ENCODE measurements around the gene WDR77. TPM values are rescaled to one million over a fixed set of nuclear protein-coding genes. Genes with fewer than 3 reads are reported as not detected.

Gene WDR77
- total RNA-seq, 1 donor from 2014 or later = 39.6 TPM

- peaks cover 2% of the 10 kb centered on the region for H3K27me3 Mint-ChIP-seq (ENCODE audit: unreplicated experiment)
- TF ChIP-seq CTCF (IDR thresholded peaks at IDR 0.05; ENCODE audit: partially characterized antibody, unreplicated experiment) = no peak
These were observed 6.6 kb downstream of the WDR77 start for GRCh38 chr1:111442457-111442856.

GRCh38 chr1:111441573-111442192 is 7.4 kb downstream of the WDR77 start:
- DNase-seq = peak; percentile 66
- no peak overlapping the region for H3K27ac Mint-ChIP-seq (ENCODE audit: unreplicated experiment)
- H3K4me1 Mint-ChIP-seq (ENCODE audit: low read depth, unreplicated experiment) = no peaks in the 10 kb centered on the region
- peak; percentile 62 for TF ChIP-seq CTCF (IDR thresholded peaks at IDR 0.05; ENCODE audit: partially characterized antibody, unreplicated experiment)
- H3K36me3 Mint-ChIP-seq (ENCODE audit: unreplicated experiment) = no peaks in the 10 kb centered on the region
- no peak overlapping the region for H3K4me3 Mint-ChIP-seq (ENCODE audit: unreplicated experiment)
- peaks cover 2% of the 10 kb centered on the region for H3K27me3 Mint-ChIP-seq (ENCODE audit: unreplicated experiment)
- H3K9me3 Mint-ChIP-seq (ENCODE audit: unreplicated experiment) = no peaks in the 10 kb centered on the region

More at GRCh38 chr1:111442457-111442856, 6.6 kb downstream of the WDR77 start:
- no peak for DNase-seq
- peaks cover 3% of the 10 kb centered on the region for H3K4me1 Mint-ChIP-seq (ENCODE audit: low read depth, unreplicated experiment)
- H3K4me3 Mint-ChIP-seq (ENCODE audit: unreplicated experiment) = no peak overlapping the region
- H3K9me3 Mint-ChIP-seq (ENCODE audit: unreplicated experiment) = no peaks in the 10 kb centered on the region
- H3K27ac Mint-ChIP-seq (ENCODE audit: unreplicated experiment) = no peak overlapping the region
- no peaks in the 10 kb centered on the region for H3K36me3 Mint-ChIP-seq (ENCODE audit: unreplicated experiment)

GRCh38 chr1:111439461-111440351 is 9.3 kb downstream of the WDR77 start:
- TF ChIP-seq CTCF (IDR thresholded peaks at IDR 0.05; ENCODE audit: partially characterized antibody, unreplicated experiment) = no peak
- no peak overlapping the region for H3K4me3 Mint-ChIP-seq (ENCODE audit: unreplicated experiment)
- no peaks in the 10 kb centered on the region for H3K36me3 Mint-ChIP-seq (ENCODE audit: unreplicated experiment)
- no peak for DNase-seq
- H3K4me1 Mint-ChIP-seq (ENCODE audit: low read depth, unreplicated experiment) = no peaks in the 10 kb centered on the region
- H3K27me3 Mint-ChIP-seq (ENCODE audit: unreplicated experiment) = peaks cover 3% of the 10 kb centered on the region
- H3K27ac Mint-ChIP-seq (ENCODE audit: unreplicated experiment) = no peak overlapping the region
- no peaks in the 10 kb centered on the region for H3K9me3 Mint-ChIP-seq (ENCODE audit: unreplicated experiment)

GRCh38 chr1:111436726-111437125 is 12.3 kb downstream of the WDR77 start:
- no peaks in the 10 kb centered on the region for H3K9me3 Mint-ChIP-seq (ENCODE audit: unreplicated experiment)
- peaks cover 3% of the 10 kb centered on the region for H3K27me3 Mint-ChIP-seq (ENCODE audit: unreplicated experiment)
- no peak for DNase-seq
- no peak overlapping the region for H3K27ac Mint-ChIP-seq (ENCODE audit: unreplicated experiment)
- H3K4me1 Mint-ChIP-seq (ENCODE audit: low read depth, unreplicated experiment) = no peaks in the 10 kb centered on the region
- H3K36me3 Mint-ChIP-seq (ENCODE audit: unreplicated experiment) = no peaks in the 10 kb centered on the region
- H3K4me3 Mint-ChIP-seq (ENCODE audit: unreplicated experiment) = no peak overlapping the region
- no peak for TF ChIP-seq CTCF (IDR thresholded peaks at IDR 0.05; ENCODE audit: partially characterized antibody, unreplicated experiment)

GRCh38 chr1:111424281-111424680 is 24.8 kb downstream of the WDR77 start:
- no peaks in the 10 kb centered on the region for H3K36me3 Mint-ChIP-seq (ENCODE audit: unreplicated experiment)
- no peaks in the 10 kb centered on the region for H3K9me3 Mint-ChIP-seq (ENCODE audit: unreplicated experiment)
- no peaks in the 10 kb centered on the region for H3K27me3 Mint-ChIP-seq (ENCODE audit: unreplicated experiment)
- H3K4me1 Mint-ChIP-seq (ENCODE audit: low read depth, unreplicated experiment) = no peaks in the 10 kb centered on the region
- TF ChIP-seq CTCF (IDR thresholded peaks at IDR 0.05; ENCODE audit: partially characterized antibody, unreplicated experiment) = no peak
- H3K27ac Mint-ChIP-seq (ENCODE audit: unreplicated experiment) = no peak overlapping the region
- H3K4me3 Mint-ChIP-seq (ENCODE audit: unreplicated experiment) = no peak overlapping the region
- DNase-seq = no peak

Measured in glutamatergic neuron (in vitro differentiated cells).